GM19240 (cell line): ENCODE measurements around the gene LEFTY2.
A peak's percentile ranks its signal among the peaks of the same experiment; 100 is the strongest.
"Not testable (repeated sequence)": the region's sequence is repeated elsewhere in the genome, so short reads cannot be mapped to it uniquely, and the experiment has no call there.

ENCODE experiments used
- DNase-seq: peaks from one replicate; pipeline ENCODE4 v3.0.0; 2011; ENCODE audit warnings: low spot score; ENCODE audit not compliant: insufficient read length

LEFTY2 gene

DNA sequence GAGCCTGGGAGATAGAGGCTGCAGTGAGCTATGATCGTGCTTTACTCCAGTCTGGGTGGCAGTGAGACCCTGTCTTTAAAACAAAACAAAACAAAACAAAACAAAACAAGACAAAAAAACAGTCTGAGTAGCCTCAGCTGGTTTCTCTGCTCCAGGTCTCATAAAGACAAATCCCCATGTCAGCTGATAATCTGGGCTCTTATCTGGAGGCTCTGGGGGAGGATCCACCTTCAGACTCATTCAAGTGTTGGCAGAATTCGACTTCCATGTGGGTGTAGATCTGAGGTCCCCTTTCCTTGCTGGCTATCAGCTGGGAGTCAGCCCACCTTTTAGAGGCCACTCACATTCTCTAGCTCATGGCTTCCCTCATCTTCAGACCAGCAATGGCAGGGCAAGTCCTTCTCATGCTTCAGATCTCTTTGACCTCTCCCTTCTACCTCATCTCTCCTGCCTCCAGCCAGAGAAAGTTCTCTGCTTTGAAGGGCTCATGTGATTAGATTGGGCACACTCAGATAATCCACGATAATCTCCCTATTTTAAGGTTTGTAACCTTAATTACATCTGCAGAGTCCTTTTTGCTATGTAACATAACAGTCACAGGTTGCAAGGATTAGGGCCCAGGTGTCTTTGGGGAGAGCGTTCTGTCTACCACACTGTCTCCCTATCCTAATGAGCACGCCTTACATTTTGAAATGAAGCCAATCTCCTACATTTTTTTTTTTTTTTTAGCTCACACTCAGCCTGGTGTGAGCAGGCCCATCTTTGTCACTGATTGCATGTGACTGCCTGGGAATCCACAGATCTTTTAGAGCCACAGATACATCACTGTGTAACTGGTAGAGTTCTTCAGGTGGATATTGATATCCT, 9.5 kb downstream of the LEFTY2 start:
- DNase-seq = no peak

DNA sequence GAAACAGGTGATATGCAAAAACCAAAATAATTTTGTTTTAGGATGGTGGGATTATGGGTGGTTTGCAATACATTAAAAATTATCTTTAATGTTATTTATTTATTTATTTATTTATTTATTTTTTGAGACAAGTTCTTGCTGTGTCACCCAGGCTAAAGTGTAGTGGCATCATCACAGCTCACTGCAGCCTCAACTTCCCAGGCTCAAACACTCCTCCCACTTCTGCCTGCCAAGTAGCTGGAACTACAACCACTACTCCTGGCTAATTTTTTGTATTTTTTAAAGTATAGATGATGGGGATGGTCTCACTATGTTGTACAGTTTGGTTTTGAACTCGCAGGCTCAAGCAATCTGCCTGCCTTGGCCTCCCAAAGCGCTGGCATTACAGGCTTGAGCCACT, 10.5 kb downstream of the LEFTY2 start:
- no peak for DNase-seq

DNA sequence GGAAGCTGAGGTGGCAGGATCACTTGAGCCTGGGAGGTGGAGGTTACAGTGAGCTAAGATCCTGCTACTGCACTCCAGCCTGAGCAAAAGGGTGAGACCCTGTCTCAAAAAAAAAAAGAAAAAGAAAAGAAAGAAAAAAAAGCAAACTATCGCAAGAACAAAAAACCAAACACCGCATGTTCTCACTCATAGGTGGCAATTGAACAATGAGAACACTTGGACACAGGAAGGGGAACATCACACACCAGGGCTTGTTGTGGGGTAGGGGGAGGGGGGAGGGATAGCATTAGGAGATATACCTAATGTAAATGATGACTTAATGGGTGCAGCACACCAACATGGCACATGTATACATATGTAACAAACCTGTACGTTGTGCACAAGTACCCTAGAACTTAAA, 11.6 kb downstream of the LEFTY2 start:
- DNase-seq = not testable (repeated sequence)

DNA sequence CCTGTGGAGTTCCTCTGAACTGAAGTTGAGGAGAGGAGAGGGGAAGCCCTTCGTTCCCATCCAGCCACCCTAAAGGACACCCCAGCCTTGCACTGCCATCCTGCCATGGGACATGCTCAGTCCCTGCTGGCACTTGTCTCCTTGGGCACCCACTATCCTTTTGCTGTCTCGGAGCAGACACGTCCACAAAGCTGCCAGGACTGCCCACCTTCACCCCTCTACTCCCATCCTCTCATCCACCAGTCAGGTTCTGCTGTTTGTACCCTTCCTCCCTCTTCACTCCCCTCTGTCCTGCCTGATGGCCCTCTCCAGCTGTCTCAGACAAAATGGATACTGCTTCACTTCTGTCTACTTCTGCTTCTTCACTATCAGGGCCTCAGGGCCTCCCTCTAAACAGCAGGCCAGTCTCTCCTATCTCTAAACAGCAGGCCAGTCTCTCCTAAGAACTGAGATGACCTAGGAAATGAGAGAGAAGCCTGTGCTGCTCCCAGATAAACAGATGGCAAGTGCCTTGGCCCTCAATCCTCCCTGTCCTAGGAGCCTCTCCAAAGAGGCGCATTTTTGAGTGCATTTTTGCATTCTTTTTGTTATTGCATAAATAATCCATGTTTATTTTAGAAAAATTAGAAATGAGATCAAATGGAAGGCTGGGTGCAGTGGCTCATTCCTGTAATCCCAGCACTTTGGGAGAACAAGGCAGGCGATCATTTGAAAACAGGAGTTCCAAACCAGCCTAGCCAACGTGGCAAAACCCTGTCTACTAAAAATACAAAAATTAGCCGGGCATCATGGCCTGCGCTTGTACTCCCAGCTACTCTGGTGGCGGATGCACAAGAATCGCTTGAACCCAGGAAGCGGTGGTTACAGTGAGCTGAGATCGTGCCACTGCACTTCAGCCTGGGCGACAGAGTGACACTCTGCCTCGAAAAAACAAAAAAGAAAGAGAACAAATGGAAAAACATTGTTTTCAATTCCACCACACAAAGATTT, 12.5 kb downstream of the LEFTY2 start:
- DNase-seq = no peak

DNA sequence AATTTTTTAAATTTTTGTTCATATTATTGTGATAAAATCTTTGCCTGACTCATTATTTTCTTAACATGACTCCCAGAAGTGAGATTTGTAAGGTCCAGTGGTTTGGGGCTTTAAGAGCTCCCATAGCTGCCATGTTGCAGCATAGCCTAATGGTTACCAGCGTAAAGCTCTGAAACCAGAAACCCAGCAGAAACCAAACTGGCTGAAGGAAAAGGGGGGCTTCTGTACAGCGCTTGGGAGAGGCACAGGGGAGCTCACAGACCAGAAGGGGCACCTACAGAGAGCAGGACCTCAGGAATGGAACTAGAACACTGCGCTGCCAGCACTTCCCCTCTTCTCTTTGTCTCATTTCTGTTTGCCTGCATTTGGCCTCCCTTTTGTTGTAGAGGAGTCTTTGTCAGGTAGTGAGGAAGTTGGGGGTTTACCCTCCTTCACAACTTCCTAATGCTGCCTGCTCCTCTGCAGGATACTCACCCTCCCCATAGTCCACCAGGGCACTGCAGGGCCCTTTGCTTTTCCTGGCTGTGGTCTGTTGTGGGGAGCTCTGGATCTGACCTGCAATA, 14.4 kb downstream of the LEFTY2 start:
- no peak for DNase-seq

DNA sequence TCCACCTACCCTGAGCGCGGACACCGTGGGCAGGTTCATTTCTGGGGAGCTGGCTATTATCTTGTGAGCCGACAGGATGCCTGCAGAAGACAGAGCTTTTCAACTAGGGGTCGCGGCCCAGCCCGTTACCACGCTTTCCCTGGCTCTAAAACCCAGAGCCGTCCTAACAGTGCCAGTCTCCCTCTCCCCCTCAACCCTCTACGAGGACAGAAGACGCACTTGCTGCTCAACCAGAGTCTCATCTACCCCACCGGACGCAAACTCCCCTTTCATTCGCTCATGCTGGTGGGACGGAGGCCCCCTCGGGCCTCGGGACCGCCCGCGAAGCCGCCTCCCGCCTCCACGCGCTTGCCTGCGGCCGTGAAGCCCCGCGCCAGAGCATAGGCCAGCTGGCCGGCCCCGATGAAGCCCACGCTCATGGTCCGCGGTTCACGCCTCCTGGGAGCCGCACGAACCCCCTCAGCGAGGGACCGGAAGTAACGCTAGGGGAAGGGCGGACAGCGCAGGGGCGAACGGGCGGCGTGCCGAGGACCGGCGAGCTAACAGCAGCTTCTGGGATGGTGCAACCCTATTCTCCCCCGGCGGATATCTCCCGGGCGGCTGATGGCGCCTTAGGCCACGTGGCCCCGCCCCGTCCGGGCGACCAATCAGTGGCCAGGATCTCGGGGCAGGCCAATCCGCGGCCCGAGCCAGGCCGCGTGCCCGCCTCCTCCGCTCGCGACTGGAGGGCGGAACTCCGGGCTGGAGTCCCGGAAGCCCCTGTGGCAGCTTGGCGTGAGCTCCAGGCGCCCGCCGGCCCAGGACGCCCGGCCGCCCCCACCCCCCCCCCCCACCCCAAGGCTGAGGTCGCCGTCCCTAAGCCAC, 17.1 kb downstream of the LEFTY2 start, which contains the start of gene PYCR2:
Gene PYCR2, minus strand, starts transcription at position 559 of the 864 bp plus-strand sequence. Its CDS starts 140 bp downstream, at position 419.
- DNase-seq = peak; percentile 99

DNA sequence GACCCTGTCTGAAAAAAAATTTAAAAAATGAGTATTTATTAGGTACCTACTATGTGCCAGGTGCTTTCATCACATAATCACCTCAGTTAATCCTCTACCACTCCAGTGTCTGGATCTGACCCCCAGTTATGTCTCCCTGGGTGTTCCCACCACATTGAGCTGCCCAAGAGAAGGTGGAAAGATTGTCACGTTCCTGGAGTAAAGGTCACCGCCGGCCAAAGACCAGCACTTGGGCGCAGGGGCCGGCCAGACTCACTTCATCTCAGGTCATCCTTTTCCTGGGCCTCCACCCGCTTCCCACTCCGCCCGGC, 17.7 kb downstream of the LEFTY2 start:
- no peak for DNase-seq

DNA sequence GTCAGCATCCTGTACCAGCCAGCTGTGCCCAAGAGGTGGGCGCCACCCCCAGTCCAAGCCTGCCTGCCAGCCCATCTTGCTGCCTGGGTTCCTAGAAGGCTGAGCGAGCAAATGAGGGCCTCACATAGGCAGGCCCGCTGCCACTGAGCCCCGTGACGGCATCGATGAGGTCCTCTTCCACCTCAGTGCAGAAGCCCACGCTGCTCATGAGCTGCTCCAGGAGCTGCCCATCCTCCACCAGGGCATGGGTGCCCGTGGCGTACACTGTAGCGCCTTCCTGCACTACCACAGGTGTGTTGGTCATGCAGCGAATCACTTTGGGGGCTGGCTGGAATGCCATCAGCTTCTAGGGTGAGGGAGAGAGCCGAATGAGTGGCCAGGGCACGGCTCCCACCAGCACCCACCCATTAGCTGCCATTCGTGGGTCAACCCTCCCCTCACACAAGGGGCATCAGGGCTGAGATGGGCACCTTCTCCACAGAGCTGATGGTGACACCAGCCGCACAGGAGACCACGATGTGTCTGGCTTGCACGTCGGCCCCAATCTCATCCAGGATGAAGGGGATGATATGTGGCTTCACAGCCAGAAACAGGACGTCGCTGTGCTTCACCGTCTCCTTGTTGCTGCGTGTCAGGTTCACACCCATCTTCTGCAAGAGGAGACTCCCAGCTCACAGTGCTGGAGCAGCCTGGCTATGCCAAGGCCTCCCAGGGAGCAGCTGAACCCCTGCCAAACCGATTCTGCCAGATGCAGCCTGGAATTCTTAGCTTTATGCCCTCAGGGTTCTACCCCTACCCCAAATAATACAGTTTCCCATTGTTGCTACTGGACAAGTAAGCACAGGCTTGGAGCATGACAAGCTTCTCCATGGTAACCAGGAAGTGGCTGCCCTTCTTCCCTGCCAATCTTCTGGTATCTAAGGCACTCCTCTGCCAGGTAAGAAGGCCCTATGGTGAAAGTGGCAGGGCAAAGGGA, 19.0 kb downstream of the LEFTY2 start:
- no peak for DNase-seq

DNA sequence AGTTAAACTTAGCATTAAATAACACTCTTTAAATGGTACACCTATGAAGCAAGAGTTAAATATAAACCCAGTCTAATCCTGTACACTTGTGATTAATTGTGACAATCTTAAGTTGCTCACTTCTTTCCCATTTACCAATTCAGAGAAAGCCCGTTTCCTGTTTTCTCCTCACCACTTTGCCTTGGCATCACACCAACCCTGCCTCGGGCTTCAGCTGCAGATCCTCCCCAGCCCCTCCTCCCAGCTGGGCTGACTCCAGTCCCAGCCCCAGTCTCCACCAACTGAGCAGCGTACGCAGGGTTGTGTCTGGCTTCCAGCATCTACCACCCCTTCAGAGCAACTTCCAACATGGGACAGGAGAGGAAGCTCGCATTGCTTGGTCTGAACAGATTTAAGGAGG, 21.1 kb downstream of the LEFTY2 start:
- DNase-seq = no peak

DNA sequence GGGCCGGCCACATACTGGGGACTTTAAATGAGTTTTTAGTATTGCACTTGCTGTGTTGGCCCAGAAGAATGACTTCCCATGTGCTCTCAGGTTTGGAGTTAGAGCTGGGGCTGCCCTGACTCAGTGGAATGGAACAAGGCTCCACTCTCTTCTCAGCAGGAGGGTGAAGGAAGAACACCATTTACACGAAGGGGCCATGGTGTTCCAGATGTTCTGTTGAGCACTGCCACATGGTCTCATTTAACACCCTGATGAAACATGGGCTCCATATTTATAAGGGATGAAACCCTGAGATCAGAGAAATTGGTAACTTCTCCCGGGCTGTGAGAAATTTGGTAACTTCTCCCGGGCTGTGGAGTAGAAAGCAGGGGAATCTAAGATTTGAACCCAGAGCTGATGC, 22.7 kb downstream of the LEFTY2 start:
- no peak for DNase-seq

DNA sequence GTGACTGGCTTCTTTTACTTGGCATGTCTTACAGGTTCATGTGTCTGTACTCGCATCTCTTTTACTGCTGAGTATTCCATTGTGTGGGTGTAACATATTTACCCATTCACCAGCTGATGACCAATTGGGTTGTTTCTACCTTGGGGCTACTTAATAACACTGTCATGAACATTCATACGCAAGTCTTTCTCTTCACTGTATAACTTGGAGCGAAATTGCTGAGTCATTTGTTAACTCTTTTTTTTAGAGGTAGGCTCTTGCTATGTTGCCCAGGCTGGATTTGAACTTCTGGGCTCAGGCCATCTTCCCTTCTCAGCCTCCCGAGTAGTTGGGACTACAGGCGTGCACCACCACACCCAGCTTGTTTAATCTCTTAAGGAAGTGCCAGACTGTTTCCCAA, 23.5 kb downstream of the LEFTY2 start:
- no peak for DNase-seq

DNA sequence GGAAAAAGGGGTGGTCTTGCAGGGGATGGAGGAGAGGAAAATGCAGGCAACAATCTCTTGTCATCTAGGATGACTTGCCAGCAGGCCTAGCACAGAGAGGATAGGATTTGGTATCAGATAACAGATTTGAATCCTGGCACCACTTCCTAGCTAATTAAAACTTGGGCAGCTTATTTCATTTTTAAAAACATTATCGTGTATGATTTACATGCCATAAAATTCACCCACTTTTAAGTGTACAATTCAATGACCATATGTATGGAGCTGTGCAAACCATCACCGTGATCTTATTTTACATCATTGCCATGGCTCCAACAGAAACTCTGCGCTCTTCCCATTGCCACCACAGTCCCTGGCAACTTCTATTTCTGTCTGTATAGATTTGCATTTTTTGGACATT, 23.9 kb downstream of the LEFTY2 start:
- no peak for DNase-seq

DNA sequence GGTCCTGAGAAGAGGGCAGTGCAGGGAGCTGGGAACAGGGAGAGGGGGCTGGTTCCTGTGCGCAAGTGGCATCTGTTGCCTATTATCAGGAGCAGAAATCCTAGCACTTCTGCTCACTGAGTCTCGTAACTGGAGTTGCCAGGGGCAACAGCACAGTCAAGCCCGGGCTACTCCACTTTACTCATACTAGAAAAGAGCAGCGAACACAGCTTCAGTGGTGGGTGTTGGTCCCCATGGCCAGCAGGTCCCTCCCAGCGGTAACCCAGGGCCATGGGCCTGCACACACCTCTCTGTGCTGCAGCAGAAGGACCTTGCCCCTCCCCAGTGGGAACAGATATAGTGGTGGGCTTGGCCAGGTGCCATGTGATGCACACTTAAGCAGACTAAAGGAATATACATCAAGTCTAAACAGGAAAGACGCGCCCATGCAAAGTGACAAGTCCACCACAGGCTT, 25.5 kb downstream of the LEFTY2 start:
- no peak for DNase-seq

DNA sequence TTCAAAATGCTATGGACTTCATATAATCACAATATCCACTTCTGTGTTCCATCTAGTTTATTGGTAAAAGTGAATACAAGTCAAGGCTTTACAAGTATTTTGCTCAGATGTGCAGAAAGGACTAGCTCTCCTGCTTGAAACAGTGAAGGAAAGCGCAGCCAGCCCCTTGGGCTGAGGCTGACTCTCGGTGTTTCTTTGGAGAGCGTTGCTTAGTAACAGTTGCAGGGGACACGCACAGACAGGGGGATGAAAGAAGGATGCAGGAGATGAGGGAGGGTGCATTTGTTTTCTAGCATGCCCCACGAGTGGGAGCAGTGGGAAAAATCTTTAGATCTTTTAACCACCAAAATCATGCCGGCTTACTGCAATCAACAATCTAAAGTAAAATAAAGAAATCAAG, 26.1 kb downstream of the LEFTY2 start:
- no peak for DNase-seq

DNA sequence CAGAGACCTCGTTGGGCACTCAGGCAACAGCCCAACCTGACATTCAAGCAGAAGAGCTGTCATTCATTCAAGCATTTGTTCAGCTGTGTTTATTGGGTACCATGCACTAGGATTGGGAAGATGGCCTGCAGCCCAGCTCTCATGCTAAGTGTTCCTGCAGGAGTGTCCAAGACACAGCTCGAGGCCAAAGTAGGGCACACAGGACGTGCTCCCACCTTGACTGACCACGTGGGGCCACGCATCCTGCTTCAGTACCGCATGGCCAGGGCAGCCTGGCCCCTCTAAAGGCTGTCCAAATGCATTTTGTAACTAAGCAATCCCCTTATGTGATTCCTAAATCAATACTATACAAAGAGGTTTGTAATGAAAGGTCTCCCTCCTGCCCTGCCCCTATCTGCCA, 26.6 kb downstream of the LEFTY2 start:
- no peak for DNase-seq

DNA sequence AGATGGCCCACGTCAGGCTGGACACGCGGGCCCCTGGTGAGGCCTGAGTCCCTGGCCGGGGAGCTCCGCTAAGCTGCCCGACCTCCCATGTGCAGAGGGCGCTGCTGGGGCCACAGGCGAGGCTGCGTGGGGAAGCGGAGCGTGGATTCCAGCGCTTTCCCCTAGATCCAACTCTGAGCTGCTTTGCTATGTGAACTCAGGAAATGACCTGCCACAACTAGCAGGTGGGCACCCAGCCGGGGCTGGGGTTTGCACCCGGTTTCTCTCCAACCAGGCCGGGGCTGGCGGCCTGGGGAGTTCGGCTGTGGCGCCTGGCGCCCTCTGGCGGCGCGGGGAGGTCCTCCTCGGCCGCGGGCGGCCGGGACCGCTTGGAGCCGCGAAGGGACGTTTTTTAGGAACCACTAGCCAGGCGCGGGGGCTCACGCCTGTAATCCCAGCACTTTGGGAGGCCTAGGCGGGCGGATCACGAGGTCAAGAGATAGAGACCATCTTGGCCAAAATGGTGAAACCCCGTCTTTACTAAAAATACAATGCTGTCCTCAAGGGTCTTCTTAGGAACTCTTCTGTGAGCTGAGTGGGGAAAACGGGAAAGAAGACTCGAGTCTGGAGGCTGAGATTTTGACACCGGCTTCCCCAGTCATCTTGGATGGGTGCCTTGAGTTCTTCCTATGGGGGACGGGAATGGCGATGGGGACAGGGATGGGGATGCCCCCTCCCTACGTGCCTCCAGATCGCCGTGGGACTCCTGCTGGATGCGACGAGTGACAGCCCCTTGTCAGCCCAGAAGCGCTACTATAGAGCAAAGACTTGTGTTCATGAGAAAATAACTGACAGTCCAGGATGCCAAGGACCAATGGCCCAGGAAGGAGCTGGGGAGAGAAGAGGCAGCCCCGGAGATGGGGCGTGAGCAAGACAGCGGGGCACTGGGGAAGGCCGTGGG, 29.6 kb downstream of the LEFTY2 start:
- DNase-seq = no peak

DNA sequence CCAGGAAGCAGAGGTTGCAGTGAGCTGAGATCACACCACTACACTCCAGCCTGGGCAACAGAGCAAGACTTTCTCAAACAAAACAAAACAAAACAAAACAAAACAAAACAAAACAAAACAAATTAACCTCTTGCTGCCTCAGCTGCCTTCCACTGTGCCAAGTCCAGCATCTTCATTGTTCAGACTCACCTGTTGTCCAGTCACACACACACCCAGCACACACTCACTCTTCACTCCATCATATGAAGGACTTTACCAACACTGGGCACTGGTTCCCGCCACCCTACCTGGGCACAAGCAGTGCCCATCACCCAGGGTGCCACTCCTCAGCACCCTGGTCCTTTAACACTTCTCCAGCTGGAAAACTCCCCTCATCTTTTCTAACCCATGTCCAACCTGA, 31.5 kb downstream of the LEFTY2 start:
- DNase-seq = no peak

DNA sequence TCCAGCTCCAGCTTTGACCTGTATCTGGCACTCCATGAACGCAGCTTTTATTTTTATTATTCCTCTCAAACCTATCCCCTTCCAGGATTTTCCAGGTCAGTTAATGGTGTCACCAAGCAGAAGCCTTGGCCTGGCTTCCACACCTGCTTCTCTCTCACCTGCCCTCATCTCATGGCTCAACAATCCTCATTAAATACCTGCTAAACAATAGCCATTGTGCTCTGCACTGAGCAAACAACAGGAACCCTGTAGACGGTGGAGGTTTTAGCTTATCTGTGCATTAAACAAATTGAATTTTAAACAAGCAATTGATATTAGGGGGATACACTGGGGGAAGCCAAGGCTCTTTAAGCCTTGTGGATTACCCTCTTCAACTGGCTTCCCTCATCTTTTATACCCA, 32.2 kb downstream of the LEFTY2 start:
- no peak for DNase-seq
